Endodermal cell (in vitro differentiated cells): ENCODE results near the gene SIGLEC14. TPM values are rescaled to one million over a fixed set of nuclear protein-coding genes. Genes with fewer than 3 reads are reported as not detected.

Source experiments
- DNase-seq: peaks from one replicate; pipeline ENCODE4 v3.0.0-alpha.2; 2017
- H3K27ac ChIP-seq: 2 replicates; pipeline ENCODE4 v1.5.1; 2013; ENCODE audit warnings: mild to moderate bottlenecking, low read depth, low read length, moderate library complexity
- H3K27me3 ChIP-seq: 2 replicates; pipeline ENCODE4 v1.6.1; 2013; ENCODE audit warnings: mild to moderate bottlenecking, low read length, moderate library complexity; ENCODE audit not compliant: insufficient read depth, control insufficient read depth, poor library complexity, severe bottlenecking
- H3K36me3 ChIP-seq: 2 replicates; pipeline ENCODE4 v1.7.0; 2013; ENCODE audit warnings: mild to moderate bottlenecking, low read length, moderate library complexity; ENCODE audit not compliant: control insufficient read depth, insufficient read depth
- H3K4me1 ChIP-seq: one replicate; pipeline ENCODE4 v1.7.0; 2013; ENCODE audit warnings: low read length; ENCODE audit not compliant: control insufficient read depth, insufficient read depth
- H3K4me3 ChIP-seq: 2 replicates; pipeline ENCODE4 v1.5.1; 2013; ENCODE audit warnings: mild to moderate bottlenecking, low read length, moderate library complexity
- H3K9ac ChIP-seq: 2 replicates; pipeline ENCODE4 v1.6.1; 2013; ENCODE audit warnings: mild to moderate bottlenecking, low read length, moderate library complexity; ENCODE audit not compliant: poor library complexity, severe bottlenecking; ENCODE audit errors: extremely low read depth
- H3K9me3 ChIP-seq: 2 replicates; pipeline ENCODE4 v1.6.1; 2013; ENCODE audit warnings: mild to moderate bottlenecking, low read length, moderate library complexity; ENCODE audit not compliant: control insufficient read depth
- H3K27ac Mint-ChIP-seq: 2 replicates; pipeline ENCODE4 v1.8.0; 2020; ENCODE audit warnings: mixed read lengths
- H3K27me3 Mint-ChIP-seq: 2 replicates; pipeline ENCODE4 v1.8.0; 2021; ENCODE audit warnings: mild to moderate bottlenecking, mixed read lengths; ENCODE audit not compliant: insufficient read depth
- H3K36me3 Mint-ChIP-seq: 2 replicates; pipeline ENCODE4 v1.8.0; 2020; ENCODE audit warnings: low read depth, mixed read lengths
- H3K4me1 Mint-ChIP-seq: 2 replicates; pipeline ENCODE4 v1.8.0; 2020; ENCODE audit warnings: mixed read lengths
- H3K4me3 Mint-ChIP-seq: 2 replicates; pipeline ENCODE4 v1.8.0; 2020; ENCODE audit warnings: mild to moderate bottlenecking, moderate library complexity, mixed read lengths
- H3K9me3 Mint-ChIP-seq: 2 replicates; pipeline ENCODE4 v1.8.0; 2020; ENCODE audit warnings: mild to moderate bottlenecking, mixed read lengths
- CTCF ChIP-seq: fragments of 200-600 bp; sonication (generic); conservative IDR thresholded peaks from 2 replicates; pipeline ENCODE4 v1.5.0; 2021; ENCODE audit warnings: antibody characterized with exemption, mild to moderate bottlenecking
- WGBS, 2 experiments: methylation state at CpG; one replicate each; pipeline versions ENCODE4 v1.1.5 to v1.1.7; 2013; ENCODE audit warnings: missing lambda C conversion rate in 2 of 2, mixed read lengths in 1 of 2; ENCODE audit not compliant: insufficient coverage in 1 of 2, insufficient read length in 1 of 2; 5-methylcytosine and 5-hydroxymethylcytosine counted together
- total RNA-seq, 2 donors: library from RNA; stranded (reverse); fragmentation: NEBNext Ultra II Directional in 1 of 2; extraction: Animal tissue kit (Norgen Biotek cat#: 25700) in 1 of 2; gene quantifications; 2 replicates in 1 of 2; 3 replicates in 1 of 2; pipeline ENCODE4 v1.2.1, GENCODE V29; 2021

Gene SIGLEC14
- total RNA-seq, 2 donors from 2014 or later, result not detected

- no peak overlapping the region for H3K4me3 ChIP-seq
- H3K27me3 Mint-ChIP-seq, result peaks cover 32% of the 10 kb centered on the region
- no peak for TF ChIP-seq CTCF
These were observed 693 bp upstream of the SIGLEC14 start for GRCh38 chr19:51647318-51647717.

GRCh38 chr19:51644636-51645271 is 1.9 kb downstream of the SIGLEC14 start:
- Histone ChIP-seq H3K4me3 (no peak overlapping the region), H3K9me3 (no peaks in the 10 kb centered on the region), H3K4me1 (no peaks in the 10 kb centered on the region), H3K27ac (no peak overlapping the region), H3K9ac (no peak overlapping the region), H3K36me3 (no peaks in the 10 kb centered on the region), H3K27me3 (no peaks in the 10 kb centered on the region)
- Mint-ChIP-seq H3K27me3 (peaks cover 18% of the 10 kb centered on the region), H3K9me3 (no peaks in the 10 kb centered on the region), H3K4me1 (no peaks in the 10 kb centered on the region), H3K4me3 (no peak overlapping the region), H3K36me3 (no peaks in the 10 kb centered on the region), H3K27ac (no peak overlapping the region)
- DNase-seq, result peak; percentile 40
- TF ChIP-seq CTCF, result no peak
- WGBS, 2 experiments, result 62 to 75% methylated on average over 5 to 10 of the region's 11 CpGs

More at GRCh38 chr19:51647318-51647717, 693 bp upstream of the SIGLEC14 start:
- Histone ChIP-seq H3K4me1 (no peaks in the 10 kb centered on the region), H3K36me3 (no peaks in the 10 kb centered on the region), H3K9me3 (no peaks in the 10 kb centered on the region), H3K9ac (no peak overlapping the region), H3K27me3 (peaks cover 4% of the 10 kb centered on the region), H3K27ac (no peak overlapping the region)
- H3K4me1 Mint-ChIP-seq, result no peaks in the 10 kb centered on the region
- no peak overlapping the region for H3K27ac Mint-ChIP-seq
- H3K36me3 Mint-ChIP-seq, result no peaks in the 10 kb centered on the region
- H3K4me3 Mint-ChIP-seq, result no peak overlapping the region
- H3K9me3 Mint-ChIP-seq, result no peaks in the 10 kb centered on the region
- 71 to 94% methylated on average over 1 to 6 of the region's 6 CpGs for WGBS, 2 experiments
- no peak for DNase-seq

- H3K27ac Mint-ChIP-seq, result no peak overlapping the region
- peaks cover 14% of the 10 kb centered on the region for H3K27me3 Mint-ChIP-seq
- DNase-seq, result no peak
- no peak for TF ChIP-seq CTCF
- H3K4me3 ChIP-seq, result no peak overlapping the region
- no peak overlapping the region for H3K27ac ChIP-seq
- no peaks in the 10 kb centered on the region for H3K27me3 ChIP-seq
- peaks cover 13% of the 10 kb centered on the region for H3K9me3 Mint-ChIP-seq
- H3K9me3 ChIP-seq, result peaks cover 8% of the 10 kb centered on the region
- H3K9ac ChIP-seq, result no peak overlapping the region
- H3K4me3 Mint-ChIP-seq, result no peak overlapping the region
- no peaks in the 10 kb centered on the region for H3K36me3 Mint-ChIP-seq
- no peaks in the 10 kb centered on the region for H3K4me1 Mint-ChIP-seq
- H3K36me3 ChIP-seq, result no peaks in the 10 kb centered on the region
- H3K4me1 ChIP-seq, result no peaks in the 10 kb centered on the region
These were observed 5.0 kb downstream of the SIGLEC14 start for GRCh38 chr19:51641648-51642047.
